ENCODE results near the gene ZNF723. TPM values are rescaled to one million over a fixed set of nuclear protein-coding genes. Genes with fewer than 3 reads are reported as not detected.
A peak's percentile ranks its signal among the peaks of the same experiment; 100 is the strongest.

The ZNF723 gene
- total RNA-seq, 1 donor: not detected

GRCh38 chr19:22882797-22883196 lies 50.7 kb downstream of the ZNF723 start:
- no peaks in the 10 kb centered on the region for H3K4me1 ChIP-seq (ENCODE audit: insufficient read depth, low read length)
- H4K20me1 ChIP-seq (ENCODE audit: insufficient read depth, low read length): no peaks in the 10 kb centered on the region
- no peaks in the 10 kb centered on the region for H3K79me2 ChIP-seq (ENCODE audit: insufficient read depth, low read length)
- TF ChIP-seq CTCF (IDR thresholded peaks at IDR 0.05; ENCODE audit: extremely low read depth, low read depth, low read length): no peak
- H3K27me3 ChIP-seq (ENCODE audit: insufficient read depth, low read length): no peaks in the 10 kb centered on the region
- peaks cover 11% of the 10 kb centered on the region for H3K9me3 ChIP-seq (ENCODE audit: low read depth, low read length)
- no peak overlapping the region for H2AFZ ChIP-seq (ENCODE audit: low read length)
- H3K4me3 ChIP-seq (ENCODE audit: insufficient read depth, low read length): no peak overlapping the region
- H3K36me3 ChIP-seq (ENCODE audit: insufficient read depth, low read length): no peaks in the 10 kb centered on the region
- H3K4me2 ChIP-seq (ENCODE audit: insufficient read depth, low read length): no peak overlapping the region
- peak; percentile 62 for DNase-seq (ENCODE audit: insufficient read length, low spot score, missing footprints)
- no peak overlapping the region for H3K27ac ChIP-seq (ENCODE audit: low read depth, low read length)

- Histone ChIP-seq H3K27me3 (ENCODE audit: insufficient read depth, low read length) (no peaks in the 10 kb centered on the region), H2AFZ (ENCODE audit: low read length) (no peak overlapping the region), H4K20me1 (ENCODE audit: insufficient read depth, low read length) (no peaks in the 10 kb centered on the region), H3K4me2 (ENCODE audit: insufficient read depth, low read length) (no peak overlapping the region), H3K36me3 (ENCODE audit: insufficient read depth, low read length) (no peaks in the 10 kb centered on the region), H3K4me3 (ENCODE audit: insufficient read depth, low read length) (no peak overlapping the region), H3K27ac (ENCODE audit: low read depth, low read length) (no peak overlapping the region), H3K79me2 (ENCODE audit: insufficient read depth, low read length) (no peaks in the 10 kb centered on the region), H3K4me1 (ENCODE audit: insufficient read depth, low read length) (no peaks in the 10 kb centered on the region), H3K9me3 (ENCODE audit: low read depth, low read length) (no peaks in the 10 kb centered on the region)
- TF ChIP-seq CTCF (IDR thresholded peaks at IDR 0.05; ENCODE audit: extremely low read depth, low read depth, low read length): no peak
- DNase-seq (ENCODE audit: insufficient read length, low spot score, missing footprints): no peak
Measured at GRCh38 chr19:22893855-22894270, 61.8 kb downstream of the ZNF723 start.

- no peak overlapping the region for H3K4me2 ChIP-seq (ENCODE audit: insufficient read depth, low read length)
- no peaks in the 10 kb centered on the region for H3K27me3 ChIP-seq (ENCODE audit: insufficient read depth, low read length)
- H3K36me3 ChIP-seq (ENCODE audit: insufficient read depth, low read length): no peaks in the 10 kb centered on the region
- no peak for TF ChIP-seq CTCF (IDR thresholded peaks at IDR 0.05; ENCODE audit: extremely low read depth, low read depth, low read length)
- H4K20me1 ChIP-seq (ENCODE audit: insufficient read depth, low read length): no peaks in the 10 kb centered on the region
- H3K79me2 ChIP-seq (ENCODE audit: insufficient read depth, low read length): no peaks in the 10 kb centered on the region
- H3K9me3 ChIP-seq (ENCODE audit: low read depth, low read length): no peaks in the 10 kb centered on the region
- H3K4me1 ChIP-seq (ENCODE audit: insufficient read depth, low read length): no peaks in the 10 kb centered on the region
- no peak for DNase-seq (ENCODE audit: insufficient read length, low spot score, missing footprints)
- no peak overlapping the region for H3K4me3 ChIP-seq (ENCODE audit: insufficient read depth, low read length)
- H3K27ac ChIP-seq (ENCODE audit: low read depth, low read length): no peak overlapping the region
- H2AFZ ChIP-seq (ENCODE audit: low read length): no peak overlapping the region
Measured at GRCh38 chr19:22901431-22902130, 69.5 kb downstream of the ZNF723 start.

Small RNA genes within 50 kb of the gene (small RNA-seq; reads per million reads assigned to genes)
- gene VN1R88P: not detected

Other genes with a start within 250 kb of the ZNF723 start
- 0.29 and 0.36 TPM in 2 replicates for gene ZNF492, start 198.0 kb upstream of the ZNF723 start, total RNA-seq
- gene ZNF99, start 48.1 kb upstream of the ZNF723 start, total RNA-seq: under 0.01 TPM in 2 replicates
- under 0.01 TPM in 2 replicates for gene ZNF728, start 170.9 kb downstream of the ZNF723 start, total RNA-seq